Stomach smooth muscle (tissue), 2 donors: ENCODE results near the gene TAOK3.

Experiments
- H3K27ac ChIP-seq: one replicate; pipeline ENCODE4 v1.7.0; 2013; ENCODE audit warnings: mild to moderate bottlenecking, low read length, inconsistent platforms
- H3K27me3 ChIP-seq, 2 donors: one replicate each; pipeline ENCODE4 v1.7.0; 2013; ENCODE audit warnings: low read length in 2 of 2; ENCODE audit not compliant: insufficient read depth in 2 of 2, control insufficient read depth in 1 of 2
- H3K36me3 ChIP-seq, 2 donors: one replicate each; pipeline ENCODE4 v1.7.0; 2013; ENCODE audit warnings: low read length in 2 of 2; ENCODE audit not compliant: control insufficient read depth in 2 of 2, insufficient read depth in 2 of 2
- H3K4me1 ChIP-seq: one replicate; pipeline ENCODE4 v1.7.0; 2013; ENCODE audit warnings: low read length; ENCODE audit not compliant: control insufficient read depth, insufficient read depth
- H3K4me3 ChIP-seq, 2 donors: one replicate each; pipeline ENCODE4 v1.7.0; 2013; ENCODE audit warnings: low read length in 2 of 2
- H3K9ac ChIP-seq, 2 donors: one replicate each; pipeline ENCODE4 v1.7.0; 2013; ENCODE audit warnings: low read length in 2 of 2, mild to moderate bottlenecking in 1 of 2
- H3K9me3 ChIP-seq, 2 donors: one replicate each; pipeline ENCODE4 v1.7.0; 2013; ENCODE audit warnings: low read length in 2 of 2; ENCODE audit not compliant: control insufficient read depth in 2 of 2
- donor health status: healthy.
- donor health status: Pancreatic carcinoma.

TAOK3 gene

GRCh38 chr12:118373616-118374015 is 909 bp upstream of the TAOK3 start:
- Histone ChIP-seq H3K4me1 (peaks cover 31% of the 10 kb centered on the region), H3K9ac (peak overlapping the region; percentile 61 to 78), H3K4me3 (peak overlapping the region; percentile 72 to 89), H3K27ac (peak overlapping the region; percentile 73), H3K9me3 (no peaks in the 10 kb centered on the region), H3K27me3 (no peaks in the 10 kb centered on the region), H3K36me3 (no peaks in the 10 kb centered on the region)

GRCh38 chr12:118371321-118372282 is 1.1 kb downstream of the TAOK3 start:
- peaks cover 19% of the 10 kb centered on the region for H3K4me1 ChIP-seq
- peak overlapping the region; percentile 84 to 91 for H3K4me3 ChIP-seq
- no peaks in the 10 kb centered on the region for H3K9me3 ChIP-seq
- H3K27ac ChIP-seq, result no peak overlapping the region
- peak overlapping the region; percentile 71 to 78 for H3K9ac ChIP-seq
- no peaks in the 10 kb centered on the region for H3K36me3 ChIP-seq
- H3K27me3 ChIP-seq, result no peaks in the 10 kb centered on the region

- Histone ChIP-seq H3K36me3 (no peaks in the 10 kb centered on the region), H3K9me3 (no peaks in the 10 kb centered on the region), H3K4me1 (peaks cover 14% of the 10 kb centered on the region), H3K27ac (no peak overlapping the region), H3K9ac (no peak overlapping the region), H3K27me3 (no peaks in the 10 kb centered on the region), H3K4me3 (peak overlapping the region; percentile 84 to 91)
These were observed 2.1 kb downstream of the TAOK3 start for GRCh38 chr12:118370601-118371000.

- H3K9ac ChIP-seq, result no peak overlapping the region
- H3K4me1 ChIP-seq, result peaks cover 14% of the 10 kb centered on the region
- no peaks in the 10 kb centered on the region for H3K9me3 ChIP-seq
- no peak overlapping the region for H3K27ac ChIP-seq
- H3K4me3 ChIP-seq, result no peak overlapping the region
- no peaks in the 10 kb centered on the region for H3K27me3 ChIP-seq
- no peaks in the 10 kb centered on the region for H3K36me3 ChIP-seq
These were observed 3.9 kb downstream of the TAOK3 start for GRCh38 chr12:118368821-118369220.

GRCh38 chr12:118361889-118362288 is 10.8 kb downstream of the TAOK3 start:
- no peaks in the 10 kb centered on the region for H3K4me1 ChIP-seq
- H3K9ac ChIP-seq, result no peak overlapping the region
- no peaks in the 10 kb centered on the region for H3K9me3 ChIP-seq
- H3K4me3 ChIP-seq, result no peak overlapping the region
- H3K27ac ChIP-seq, result no peak overlapping the region
- H3K36me3 ChIP-seq, result no peaks in the 10 kb centered on the region
- H3K27me3 ChIP-seq, result no peaks in the 10 kb centered on the region

GRCh38 chr12:118361092-118361404 is 11.7 kb downstream of the TAOK3 start:
- no peaks in the 10 kb centered on the region for H3K36me3 ChIP-seq
- no peak overlapping the region for H3K4me3 ChIP-seq
- no peaks in the 10 kb centered on the region for H3K9me3 ChIP-seq
- no peak overlapping the region for H3K27ac ChIP-seq
- no peaks in the 10 kb centered on the region for H3K27me3 ChIP-seq
- H3K4me1 ChIP-seq, result no peaks in the 10 kb centered on the region
- H3K9ac ChIP-seq, result no peak overlapping the region

- no peak overlapping the region for H3K4me3 ChIP-seq
- no peaks in the 10 kb centered on the region for H3K36me3 ChIP-seq
- no peak overlapping the region for H3K9ac ChIP-seq
- no peaks in the 10 kb centered on the region for H3K27me3 ChIP-seq
- H3K4me1 ChIP-seq, result no peaks in the 10 kb centered on the region
- no peak overlapping the region for H3K27ac ChIP-seq
- H3K9me3 ChIP-seq, result no peaks in the 10 kb centered on the region
These were observed 13.2 kb downstream of the TAOK3 start for GRCh38 chr12:118359541-118359915.

- H3K4me1 ChIP-seq, result no peaks in the 10 kb centered on the region
- no peaks in the 10 kb centered on the region for H3K27me3 ChIP-seq
- H3K36me3 ChIP-seq, result no peaks in the 10 kb centered on the region
- no peak overlapping the region for H3K9ac ChIP-seq
- no peak overlapping the region for H3K27ac ChIP-seq
- H3K4me3 ChIP-seq, result no peak overlapping the region
- H3K9me3 ChIP-seq, result no peaks in the 10 kb centered on the region
These were observed 13.8 kb downstream of the TAOK3 start for GRCh38 chr12:118358612-118359540.

GRCh38 chr12:118358008-118358359 is 14.7 kb downstream of the TAOK3 start:
- H3K9me3 ChIP-seq, result no peaks in the 10 kb centered on the region
- no peaks in the 10 kb centered on the region for H3K4me1 ChIP-seq
- H3K9ac ChIP-seq, result no peak overlapping the region
- H3K27me3 ChIP-seq, result no peaks in the 10 kb centered on the region
- no peak overlapping the region for H3K4me3 ChIP-seq
- no peaks in the 10 kb centered on the region for H3K36me3 ChIP-seq
- no peak overlapping the region for H3K27ac ChIP-seq

GRCh38 chr12:118357257-118358007 is 15.3 kb downstream of the TAOK3 start:
- no peaks in the 10 kb centered on the region for H3K4me1 ChIP-seq
- no peaks in the 10 kb centered on the region for H3K36me3 ChIP-seq
- H3K9ac ChIP-seq, result no peak overlapping the region
- no peaks in the 10 kb centered on the region for H3K27me3 ChIP-seq
- no peak overlapping the region for H3K27ac ChIP-seq
- H3K4me3 ChIP-seq, result no peak overlapping the region
- H3K9me3 ChIP-seq, result no peaks in the 10 kb centered on the region
